PC-3 (cell line): Measurements from ENCODE around the gene LARP6.

Experiments used
- EZH2 ChIP-seq: fragments of 300-600 bp; sonication (generic); IDR thresholded peaks from one replicate; pipeline ENCODE4 v1.6.1; 2017; ENCODE audit warnings: antibody characterized with exemption, mild to moderate bottlenecking, low read length; ENCODE audit not compliant: unreplicated experiment
- EZH2phosphoT487 ChIP-seq: fragments of 300-600 bp; sonication (generic); IDR thresholded peaks from 2 replicates; pipeline ENCODE4 v1.6.1; 2018; ENCODE audit warnings: mild to moderate bottlenecking, antibody characterized with exemption, low read length, borderline replicate concordance
- TF ChIP-seq, protein P1 (sequence below): fragments of 300-600 bp; sonication (generic); conservative IDR thresholded peaks from 2 replicates; pipeline ENCODE4 v1.5.1; 2017; ENCODE audit warnings: antibody characterized with exemption, low read depth, mild to moderate bottlenecking, low read length

DNA sequence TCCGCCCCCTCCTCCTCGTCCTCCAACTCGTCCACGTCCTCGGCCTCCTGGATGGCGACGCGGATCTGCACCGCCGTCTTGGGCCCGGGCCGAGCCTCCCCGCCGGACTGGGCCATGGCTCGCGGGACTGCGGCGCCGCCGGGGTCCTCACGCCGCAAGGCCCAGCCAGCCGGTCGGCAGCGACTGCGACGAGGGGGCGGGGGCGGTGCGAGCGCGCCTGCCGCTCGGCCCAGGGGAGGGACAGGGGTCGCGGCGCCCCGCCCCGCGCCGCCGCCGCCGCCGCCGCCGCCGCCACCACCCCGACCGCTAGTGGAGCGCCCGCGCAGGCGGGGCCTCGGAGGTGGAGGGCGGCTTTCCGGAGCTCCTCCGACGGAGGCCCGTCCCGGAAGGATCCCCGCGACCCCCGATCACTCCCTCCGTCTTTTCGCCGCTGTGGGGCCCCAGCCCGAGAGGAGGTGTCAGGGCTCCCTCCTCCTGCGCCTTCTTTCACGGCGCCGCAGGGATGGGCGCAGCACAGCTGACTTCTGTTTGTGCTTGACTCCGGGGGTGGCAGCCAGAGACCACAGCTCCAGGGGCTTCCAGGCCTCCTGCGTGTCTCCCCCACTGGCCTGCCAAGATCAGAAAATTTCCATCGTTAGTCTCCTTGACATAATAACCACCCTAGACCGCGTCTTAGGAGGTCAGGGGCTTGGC, at the start of gene LARP6:
- TF ChIP-seq, protein P1, sequence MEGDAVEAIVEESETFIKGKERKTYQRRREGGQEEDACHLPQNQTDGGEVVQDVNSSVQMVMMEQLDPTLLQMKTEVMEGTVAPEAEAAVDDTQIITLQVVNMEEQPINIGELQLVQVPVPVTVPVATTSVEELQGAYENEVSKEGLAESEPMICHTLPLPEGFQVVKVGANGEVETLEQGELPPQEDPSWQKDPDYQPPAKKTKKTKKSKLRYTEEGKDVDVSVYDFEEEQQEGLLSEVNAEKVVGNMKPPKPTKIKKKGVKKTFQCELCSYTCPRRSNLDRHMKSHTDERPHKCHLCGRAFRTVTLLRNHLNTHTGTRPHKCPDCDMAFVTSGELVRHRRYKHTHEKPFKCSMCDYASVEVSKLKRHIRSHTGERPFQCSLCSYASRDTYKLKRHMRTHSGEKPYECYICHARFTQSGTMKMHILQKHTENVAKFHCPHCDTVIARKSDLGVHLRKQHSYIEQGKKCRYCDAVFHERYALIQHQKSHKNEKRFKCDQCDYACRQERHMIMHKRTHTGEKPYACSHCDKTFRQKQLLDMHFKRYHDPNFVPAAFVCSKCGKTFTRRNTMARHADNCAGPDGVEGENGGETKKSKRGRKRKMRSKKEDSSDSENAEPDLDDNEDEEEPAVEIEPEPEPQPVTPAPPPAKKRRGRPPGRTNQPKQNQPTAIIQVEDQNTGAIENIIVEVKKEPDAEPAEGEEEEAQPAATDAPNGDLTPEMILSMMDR: no peak
- TF ChIP-seq EZH2: no peak
- no peak for TF ChIP-seq EZH2phosphoT487
